ENCODE results near the gene NYNRIN. TPM values are rescaled to one million over a fixed set of nuclear protein-coding genes. Genes with fewer than 3 reads are reported as not detected.
A peak's percentile ranks its signal among the peaks of the same experiment; 100 is the strongest.

The NYNRIN gene
- total RNA-seq, 1 experiment from 2014 or later: 18.7 TPM

- Mint-ChIP-seq H3K4me3 (no peak overlapping the region), H3K27ac (peak overlapping the region in 1 of 3 experiments; percentile 74; a peak in 1 of 7 replicates), H3K9me3 (no peaks in the 10 kb centered on the region), H3K4me1 (peaks cover 2 to 3% of the 10 kb centered on the region in 2 experiments; a peak in 1 of 4 replicates), H3K27me3 (ENCODE audit: low read depth) (peaks cover 22% of the 10 kb centered on the region), H3K36me3 (ENCODE audit: insufficient read depth in 1 of 3, low read depth in 3 of 3) (peaks cover 15 to 33% (median 22%) of the 10 kb centered on the region in 3 experiments; a peak in 6 of 7 replicates)
- Histone ChIP-seq H3K79me2 (ENCODE audit: insufficient read depth, low read length) (no peaks in the 10 kb centered on the region), H3K79me1 (ENCODE audit: insufficient read depth, low read depth, low read length, poor library complexity, severe bottlenecking) (no peaks in the 10 kb centered on the region), H4K20me1 (ENCODE audit: control insufficient read depth, insufficient read depth, insufficient read length) (no peaks in the 10 kb centered on the region), H3K23ac (ENCODE audit: insufficient read length, low read depth, low read length) (no peak overlapping the region), H2BK120ac (ENCODE audit: low read depth, low read length, poor library complexity, severe bottlenecking) (no peak overlapping the region), H2BK5ac (ENCODE audit: insufficient read length, low read length) (no peak overlapping the region), H4K5ac (ENCODE audit: insufficient read length, low read depth, low read length) (no peak overlapping the region), H3K27me3 (ENCODE audit: insufficient read depth, low read length) (no peaks in the 10 kb centered on the region; the same call in 1 of the 2 replicates), H4K91ac (ENCODE audit: insufficient read length, low read depth, low read length) (no peak overlapping the region), H3K14ac (ENCODE audit: insufficient read depth, low read length) (no peak overlapping the region), H3K4me2 (ENCODE audit: insufficient read depth, insufficient read length, low read length) (no peak overlapping the region), H3K4me1 (ENCODE audit: insufficient read depth, low read length) (no peaks in the 10 kb centered on the region), H3K27ac (ENCODE audit: insufficient read length, low read depth, low read length) (no peak overlapping the region), H3K56ac (ENCODE audit: insufficient read length, low read depth, low read length) (no peak overlapping the region), H2BK15ac (ENCODE audit: low read depth, low read length) (no peak overlapping the region), H3K4ac (ENCODE audit: low read depth, low read length) (no peak overlapping the region), H2BK12ac (ENCODE audit: insufficient read length, low read depth, low read length) (no peak overlapping the region), H3K23me2 (ENCODE audit: insufficient read length, low read depth, low read length, poor library complexity, severe bottlenecking) (no peaks in the 10 kb centered on the region), H3T11ph (ENCODE audit: low read length) (no peak overlapping the region), H3K18ac (ENCODE audit: insufficient read length, low read depth, low read length) (no peak overlapping the region), H4K8ac (replicated peaks; ENCODE audit: insufficient read length, low read depth, low read length) (no peak overlapping the region), H2AFZ (ENCODE audit: low read length) (no peak overlapping the region), H3K9ac (ENCODE audit: extremely low read depth, insufficient read length, low read length) (no peak overlapping the region), H2BK20ac (ENCODE audit: low read depth, low read length, poor library complexity, severe bottlenecking) (no peak overlapping the region), H3K9me3 (ENCODE audit: control insufficient read depth, low read depth, low read length) (no peaks in the 10 kb centered on the region), H2AK5ac (ENCODE audit: insufficient read length, low read length) (no peak overlapping the region)
- no CpG with 5 or more reads among the region's 19 CpGs for WGBS (ENCODE audit: extremely low coverage, insufficient read length, low lambda C conversion rate)
- TF ChIP-seq CTCF (conservative IDR thresholded peaks at IDR 0.05): no peak
- DNase-seq: no peak
Observed at GRCh38 chr14:24416254-24416931, 17.6 kb downstream of the NYNRIN start.
